GM13977 (cell line): ENCODE data around the gene PRG3.
"Not testable (repeated sequence)": the region's sequence is repeated elsewhere in the genome, so short reads cannot be mapped to it uniquely, and the experiment has no call there.

ENCODE experiments used
- DNase-seq: peaks from one replicate; pipeline ENCODE4 v3.0.0; 2012; ENCODE audit warnings: low spot score
- in situ Hi-C: fragments of 300-500 bp; cut with MboI; formaldehyde crosslinking; loops from one replicate; pipeline ENCODE4 v1.12.0; 2022; ENCODE audit warnings: low sequenced_read_pairs, low pct_unique_long_range_greater_than_20kb, mixed read lengths, inconsistent platforms; ENCODE audit not compliant: unreplicated experiment
- TF ChIP-seq, protein P1 (sequence below): IDR thresholded peaks from 2 replicates; pipeline ENCODE4 v1.5.1; 2012; ENCODE audit warnings: mild to moderate bottlenecking, control low read depth; ENCODE audit not compliant: insufficient read depth; ENCODE audit errors: extremely low read depth, missing control alignments

The PRG3 gene

DNA sequence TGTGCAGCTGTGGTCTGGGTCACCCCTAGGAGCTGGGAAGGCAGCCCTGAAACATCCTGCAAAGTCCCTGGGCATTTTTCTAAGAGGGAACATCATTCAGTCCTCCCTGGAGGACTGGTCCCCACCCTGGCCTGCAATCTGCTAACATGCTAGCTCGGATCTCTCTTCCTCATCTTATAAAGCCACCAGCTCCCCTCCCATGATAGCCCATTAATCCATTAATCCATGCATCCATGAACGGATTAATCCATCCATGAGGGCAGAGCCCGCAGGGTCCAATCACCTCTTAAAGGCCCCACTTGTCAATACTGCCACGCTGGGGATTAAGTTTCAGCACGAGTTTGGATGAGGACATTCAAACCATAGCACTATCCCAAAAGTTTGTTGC is 12.1 kb downstream of the PRG3 start:
- DNase-seq, result no peak
- TF ChIP-seq, protein P1, sequence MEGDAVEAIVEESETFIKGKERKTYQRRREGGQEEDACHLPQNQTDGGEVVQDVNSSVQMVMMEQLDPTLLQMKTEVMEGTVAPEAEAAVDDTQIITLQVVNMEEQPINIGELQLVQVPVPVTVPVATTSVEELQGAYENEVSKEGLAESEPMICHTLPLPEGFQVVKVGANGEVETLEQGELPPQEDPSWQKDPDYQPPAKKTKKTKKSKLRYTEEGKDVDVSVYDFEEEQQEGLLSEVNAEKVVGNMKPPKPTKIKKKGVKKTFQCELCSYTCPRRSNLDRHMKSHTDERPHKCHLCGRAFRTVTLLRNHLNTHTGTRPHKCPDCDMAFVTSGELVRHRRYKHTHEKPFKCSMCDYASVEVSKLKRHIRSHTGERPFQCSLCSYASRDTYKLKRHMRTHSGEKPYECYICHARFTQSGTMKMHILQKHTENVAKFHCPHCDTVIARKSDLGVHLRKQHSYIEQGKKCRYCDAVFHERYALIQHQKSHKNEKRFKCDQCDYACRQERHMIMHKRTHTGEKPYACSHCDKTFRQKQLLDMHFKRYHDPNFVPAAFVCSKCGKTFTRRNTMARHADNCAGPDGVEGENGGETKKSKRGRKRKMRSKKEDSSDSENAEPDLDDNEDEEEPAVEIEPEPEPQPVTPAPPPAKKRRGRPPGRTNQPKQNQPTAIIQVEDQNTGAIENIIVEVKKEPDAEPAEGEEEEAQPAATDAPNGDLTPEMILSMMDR, result no peak
- in situ Hi-C loops, result loop anchor here (25.0 kb wide), 2 partner anchors 143 to 268 kb away; partner anchors contain the start of genes SLC43A1 and YPEL4

DNA sequence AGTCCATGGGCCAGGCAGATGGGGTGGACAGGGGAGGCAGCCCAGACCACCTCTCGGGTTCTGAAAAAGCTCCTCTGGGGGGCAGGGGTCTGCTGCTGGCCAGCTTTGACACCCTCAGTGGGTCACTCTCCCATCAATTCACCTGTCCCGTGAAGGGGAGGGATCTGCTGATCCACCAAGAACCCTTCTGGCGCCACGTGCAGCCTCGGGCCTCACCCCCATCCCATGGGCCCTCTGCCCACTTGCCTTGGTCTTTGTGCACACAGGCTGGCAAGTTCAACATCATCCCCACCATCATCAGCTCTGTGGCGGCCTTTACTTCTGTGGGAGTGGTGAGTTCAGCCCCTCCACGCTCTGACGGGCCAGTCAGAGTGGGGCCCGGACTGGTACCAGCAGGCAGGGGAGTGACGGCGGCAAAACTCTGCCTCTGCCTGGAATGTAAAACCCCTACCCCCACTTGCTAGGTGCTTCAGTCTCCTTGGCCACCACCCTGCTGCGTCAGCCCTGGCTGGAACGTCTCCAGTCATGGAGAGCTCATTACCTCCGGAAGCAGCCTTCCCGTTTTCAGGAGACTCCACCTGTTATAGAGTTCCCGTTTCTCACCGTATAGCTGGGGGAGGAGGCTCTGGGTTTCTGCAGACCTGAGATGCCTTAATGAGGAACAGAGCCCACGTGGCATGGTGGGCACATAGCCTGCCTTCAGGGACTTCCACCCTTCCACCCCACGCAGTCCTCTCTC is 12.7 kb downstream of the PRG3 start:
- in situ Hi-C loops, result loop anchor here (25.0 kb wide), 2 partner anchors 144 to 269 kb away; partner anchors contain the start of genes SLC43A1 and YPEL4
- DNase-seq, result no peak
- TF ChIP-seq, protein P1, result no peak

DNA sequence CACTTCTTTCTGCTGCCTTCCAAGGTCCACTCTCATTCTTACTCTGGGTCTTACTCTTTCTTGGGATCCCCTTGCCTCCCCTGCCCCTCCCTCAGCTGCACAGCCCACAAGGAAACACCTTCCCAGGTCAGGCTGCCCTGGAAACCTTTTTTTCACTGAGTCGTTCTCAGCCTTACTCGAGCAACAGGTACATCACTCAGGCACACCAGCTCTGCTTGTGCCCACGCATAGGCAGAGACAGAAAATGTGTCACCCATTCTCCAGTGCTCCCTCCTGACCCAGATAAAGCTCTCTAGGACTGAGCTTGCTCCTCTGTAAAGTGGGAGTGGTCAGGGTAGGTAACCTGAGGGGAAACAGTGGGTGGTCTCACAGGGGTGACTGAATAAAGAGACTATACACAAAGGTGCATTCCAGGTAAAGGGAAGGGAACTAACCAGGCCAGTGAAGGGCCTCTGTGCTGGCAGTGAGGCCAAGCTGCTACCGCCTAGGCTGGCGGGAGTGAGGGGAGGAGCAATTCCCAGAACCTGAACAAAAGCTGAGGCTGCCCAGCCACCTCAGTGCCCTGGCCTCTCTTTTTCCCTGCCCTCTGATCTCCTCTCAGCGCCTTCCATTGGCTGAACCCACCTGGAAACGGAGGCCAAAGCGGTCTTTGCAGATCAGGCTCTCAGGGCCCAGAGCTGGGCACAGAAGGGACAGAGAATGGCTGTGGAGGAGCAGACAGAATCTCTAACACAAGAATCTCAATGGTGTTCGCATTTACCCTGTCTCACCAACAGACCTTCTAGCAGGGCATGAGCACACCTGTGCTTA is 15.9 kb downstream of the PRG3 start:
- no peak for DNase-seq
- TF ChIP-seq, protein P1, result no peak
- in situ Hi-C loops, result loop anchor here (25.0 kb wide), 2 partner anchors 147 to 272 kb away; partner anchors contain the start of genes SLC43A1 and YPEL4

DNA sequence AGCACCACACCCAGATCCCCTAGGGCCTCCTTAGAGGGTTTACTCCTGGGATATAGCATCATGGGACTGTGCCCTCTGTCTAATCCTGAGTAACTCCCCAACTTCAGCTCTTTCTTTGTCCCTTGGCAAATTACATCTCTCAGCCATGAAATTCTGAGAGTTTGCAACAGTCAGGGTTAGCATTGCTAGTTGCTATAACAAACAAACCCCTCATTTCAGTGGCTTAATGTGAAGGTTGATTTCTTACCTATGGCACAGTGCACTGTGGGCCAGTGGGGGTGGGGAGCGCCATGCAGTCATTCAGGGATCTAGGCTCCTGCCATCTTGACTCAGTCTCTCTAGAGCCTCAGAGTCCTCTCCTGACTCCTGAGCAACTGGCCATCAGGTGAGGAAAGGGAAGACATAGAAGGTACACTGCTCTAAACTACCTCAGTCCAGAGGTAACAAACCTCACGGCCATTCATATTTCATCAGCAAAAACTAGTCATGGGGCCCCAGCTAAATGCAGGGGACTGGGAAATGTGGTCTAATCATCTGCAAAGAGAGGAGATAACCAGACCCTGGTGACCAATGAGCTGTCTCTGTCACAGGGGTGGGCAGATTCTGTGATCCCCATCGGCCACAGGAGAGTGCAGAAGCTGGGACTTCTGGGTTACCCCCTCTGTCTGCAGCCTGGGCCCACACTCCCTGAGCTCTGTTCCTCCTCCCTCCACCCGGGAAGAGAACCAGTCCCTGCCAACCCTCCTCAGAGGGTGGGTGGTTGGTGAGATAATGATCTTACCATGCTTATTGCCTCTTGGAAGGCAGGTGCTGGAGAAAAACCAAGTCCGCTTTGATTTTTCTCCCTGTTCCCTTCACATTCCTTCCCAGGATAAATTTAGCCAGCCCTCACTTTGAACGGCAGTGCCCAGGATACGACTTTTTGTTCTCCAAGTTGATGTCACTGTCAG is 17.5 kb downstream of the PRG3 start:
- TF ChIP-seq, protein P1, result no peak
- in situ Hi-C loops, result loop anchor here (25.0 kb wide), 2 partner anchors 149 to 274 kb away; partner anchors contain the start of genes SLC43A1 and YPEL4
- DNase-seq, result no peak

DNA sequence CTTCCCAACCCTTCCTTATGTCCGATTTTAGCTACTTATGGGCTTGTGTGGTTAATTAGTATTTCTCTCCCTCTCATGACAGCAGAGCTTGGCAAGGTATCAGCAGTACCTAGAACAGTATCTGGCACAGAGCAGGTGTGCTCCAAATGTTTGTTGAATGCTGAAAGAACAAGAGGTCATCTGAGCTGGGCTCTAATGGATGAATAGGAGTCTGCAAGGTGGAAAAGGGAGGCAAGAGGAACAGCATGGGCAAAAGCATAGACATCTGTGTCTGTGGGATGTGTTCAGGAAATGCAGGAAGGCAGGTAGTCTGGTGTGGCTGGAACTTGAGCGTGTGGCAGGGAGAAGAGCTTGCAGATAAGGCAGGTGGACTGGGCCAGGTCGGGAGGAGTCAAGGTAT is 19.0 kb downstream of the PRG3 start:
- no peak for DNase-seq
- in situ Hi-C loops, result loop anchor here (25.0 kb wide), 2 partner anchors 150 to 275 kb away; partner anchors contain the start of genes SLC43A1 and YPEL4
- TF ChIP-seq, protein P1, result no peak

DNA sequence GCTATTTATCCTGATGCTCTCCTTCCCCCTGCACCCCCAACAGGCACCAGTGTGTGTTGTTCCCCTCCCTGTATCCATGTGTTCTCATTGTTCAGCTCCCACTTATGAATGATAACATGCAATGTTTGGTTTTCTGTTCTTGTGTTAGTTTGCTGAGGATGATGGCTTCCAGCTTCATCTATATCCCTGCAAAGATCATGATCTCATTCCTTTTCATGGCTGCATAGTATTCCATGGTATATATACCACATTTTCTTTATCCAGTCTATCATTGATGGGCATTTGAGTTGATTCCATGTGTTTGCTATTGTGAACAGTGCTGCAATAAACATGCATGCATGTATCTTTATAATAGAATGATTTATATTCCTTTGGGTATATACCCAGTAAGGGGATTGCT is 19.5 kb downstream of the PRG3 start:
- in situ Hi-C loops, result loop anchor here (25.0 kb wide), 2 partner anchors 151 to 276 kb away; partner anchors contain the start of genes SLC43A1 and YPEL4
- not testable (repeated sequence) for DNase-seq
